LHCN-M2 (cell line): ENCODE results near the gene FYB2. TPM values are rescaled to one million over a fixed set of nuclear protein-coding genes. Genes with fewer than 3 reads are reported as not detected.

Source experiments
- DNase-seq: peaks from one replicate; pipeline ENCODE4 v3.0.0-alpha.2; 2012; ENCODE audit warnings: low read depth
- total RNA-seq: library from RNA; depleted of rRNA; stranded (reverse); fragments of >200 nt; gene quantifications from 2 replicates; pipeline ENCODE4 v1.2.3, GENCODE V29; 2014; rRNA removed

Gene FYB2
- total RNA-seq, 1 experiment from 2014 or later: not detected

DNA sequence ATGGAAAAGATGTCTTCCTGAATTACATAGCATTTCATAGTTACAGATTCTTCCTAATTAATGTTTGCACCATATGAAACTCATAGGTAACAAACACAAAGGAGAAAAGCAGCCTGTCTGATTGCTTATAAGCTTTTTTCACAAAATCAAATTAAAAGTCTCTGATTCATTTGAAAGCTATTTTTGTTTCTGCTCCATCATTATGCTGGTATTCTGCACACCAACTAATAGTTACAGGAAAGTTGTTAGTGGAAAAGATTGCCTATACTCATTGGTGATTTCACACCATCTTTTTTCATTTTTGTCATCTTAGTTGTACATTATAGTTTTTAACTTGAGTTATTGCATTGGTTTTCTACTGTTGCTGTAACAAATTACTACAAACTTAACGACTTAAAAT is 104.0 kb downstream of the FYB2 start:
- peak; percentile 10 for DNase-seq

DNA sequence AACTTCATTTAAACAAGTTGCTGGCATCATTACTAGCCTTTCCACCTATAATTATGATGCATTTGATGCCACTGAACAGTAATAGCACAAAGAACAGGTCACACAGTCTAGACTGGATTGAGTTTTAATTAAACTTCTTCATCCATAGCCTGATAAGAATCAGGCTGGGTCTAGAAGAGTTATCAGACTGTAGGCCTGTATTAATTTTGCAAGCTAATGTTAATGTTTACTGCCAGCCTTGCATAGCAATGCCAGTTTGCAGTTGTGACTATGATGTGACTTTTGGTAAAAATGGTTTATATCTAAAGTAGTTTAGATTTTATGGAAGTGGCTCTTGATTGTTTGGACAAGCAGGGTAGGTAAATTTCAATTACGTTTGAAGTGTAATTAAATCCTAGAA is 106.1 kb downstream of the FYB2 start:
- DNase-seq: no peak

DNA sequence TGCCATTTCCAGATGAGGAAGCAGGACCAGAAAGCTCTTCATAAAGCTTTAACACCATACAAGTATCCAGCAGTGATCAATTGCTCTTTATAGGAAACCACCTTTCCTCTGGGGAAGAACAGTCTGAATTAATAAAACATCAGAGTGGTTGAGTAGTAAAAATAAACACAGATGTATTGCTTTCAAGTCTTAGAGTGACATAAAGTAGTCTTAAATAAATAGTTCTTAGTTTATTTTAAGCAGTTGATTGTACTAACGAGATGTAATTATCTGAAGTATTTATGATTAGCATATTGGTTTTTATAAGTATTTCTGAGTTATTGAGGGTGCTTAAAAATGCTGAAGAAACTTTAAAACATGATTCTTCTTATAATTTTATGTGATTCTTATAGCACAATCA is 107.1 kb downstream of the FYB2 start:
- no peak for DNase-seq

GRCh38 chr1:56710646-56711045 is 108.6 kb downstream of the FYB2 start:
- peak; percentile 55 for DNase-seq

- no peak for DNase-seq
Observed at GRCh38 chr1:56709995-56710394, 109.2 kb downstream of the FYB2 start.

DNA sequence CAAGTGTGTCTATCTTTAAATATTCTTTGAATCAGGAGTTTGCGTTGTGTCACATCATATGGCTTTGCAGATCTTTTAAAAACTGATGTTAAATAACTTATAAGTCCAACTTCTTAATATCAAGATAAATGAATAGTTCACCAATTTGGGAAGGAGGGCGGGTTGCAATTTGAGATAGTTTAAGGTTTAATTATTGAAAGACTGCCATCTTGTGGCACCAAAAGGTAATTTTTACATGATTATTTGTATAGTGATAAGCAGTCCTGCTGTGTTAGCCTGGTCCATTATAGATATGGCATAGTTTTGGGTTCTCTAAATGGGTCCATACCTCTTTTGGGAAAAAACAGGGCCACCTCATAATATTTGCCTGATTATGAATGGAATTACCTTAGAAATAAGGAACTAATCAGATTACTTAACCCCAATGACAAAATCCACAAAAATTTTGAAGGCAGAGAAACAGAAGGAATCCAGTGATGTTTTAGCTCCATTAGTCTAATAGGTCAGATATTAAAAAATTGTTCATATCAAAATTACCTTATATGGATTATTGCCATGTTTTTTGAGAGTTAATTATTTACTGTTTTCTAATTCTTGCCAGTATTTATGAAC is 109.8 kb downstream of the FYB2 start:
- peak; percentile 51 for DNase-seq

GRCh38 chr1:56707379-56707778 is 111.8 kb downstream of the FYB2 start:
- DNase-seq: no peak

- no peak for DNase-seq
Observed at GRCh38 chr1:56703747-56704146, 115.5 kb downstream of the FYB2 start.

GRCh38 chr1:56696663-56697062 is 122.5 kb downstream of the FYB2 start:
- DNase-seq: no peak

DNA sequence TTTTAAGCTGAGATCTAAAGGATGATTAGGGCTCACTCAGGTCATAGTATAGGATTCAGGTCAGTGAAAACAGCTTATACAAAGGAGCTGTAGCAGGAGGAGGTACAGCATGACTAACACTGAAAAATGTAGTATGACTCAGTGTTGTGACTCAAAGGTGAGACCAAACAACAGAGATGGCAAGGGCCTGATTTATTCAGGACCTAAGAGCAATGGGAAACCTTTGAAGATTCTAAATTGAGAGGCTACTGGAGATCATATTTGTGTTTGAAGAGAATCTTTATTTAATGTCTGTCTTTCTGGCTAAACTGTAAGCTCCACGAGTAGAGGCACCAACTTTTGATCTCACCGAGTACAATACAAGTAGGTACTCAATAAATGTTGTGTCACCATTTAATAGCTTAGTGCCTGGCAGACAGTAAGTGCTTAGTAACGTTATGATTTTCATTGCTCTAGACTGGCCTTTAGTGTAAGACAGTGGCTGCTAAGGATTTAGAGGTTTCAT is 130.6 kb downstream of the FYB2 start:
- DNase-seq: peak; percentile 74

DNA sequence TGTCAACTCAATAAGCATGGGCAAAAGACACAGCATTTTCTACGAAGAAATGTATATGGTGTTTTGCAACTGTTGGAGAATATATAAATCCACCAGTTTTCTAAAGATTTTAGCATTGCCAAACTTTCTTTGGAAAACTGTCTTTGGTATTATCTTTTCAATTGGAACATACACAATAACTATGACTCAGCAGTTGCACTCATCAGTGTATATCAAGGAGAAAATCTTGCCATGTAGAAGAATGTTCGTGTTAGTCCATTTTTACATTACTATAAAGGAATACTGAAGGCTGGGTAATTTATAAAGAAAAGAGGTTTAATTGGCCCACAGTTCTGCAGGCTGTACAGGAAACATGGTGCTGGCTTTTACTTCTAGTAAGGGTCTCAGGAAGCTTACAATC is 133.0 kb downstream of the FYB2 start:
- no peak for DNase-seq

DNA sequence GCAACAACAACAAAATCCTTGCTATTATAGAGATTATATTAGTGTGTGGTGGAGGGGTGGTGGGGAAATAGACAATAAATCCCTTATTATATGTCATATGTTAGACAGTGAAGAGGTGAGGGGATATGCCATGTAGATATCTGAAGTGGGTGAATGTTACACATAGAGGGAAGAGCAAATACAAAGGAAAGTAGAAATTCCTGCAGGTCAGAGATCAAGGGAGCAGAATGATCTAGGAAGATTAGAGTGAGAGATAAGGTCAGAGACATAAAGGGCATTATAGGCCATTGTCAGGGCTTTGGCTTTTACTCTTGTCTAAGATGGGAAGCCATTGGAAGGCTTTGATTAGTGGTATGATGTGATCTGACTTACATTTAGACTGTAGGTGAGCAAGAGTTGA is 135.6 kb downstream of the FYB2 start:
- DNase-seq: no peak

GRCh38 chr1:56676571-56677035 is 142.6 kb downstream of the FYB2 start:
- peak; percentile 87 for DNase-seq

- DNase-seq: no peak
Observed at GRCh38 chr1:56675763-56676162, 143.4 kb downstream of the FYB2 start.

DNA sequence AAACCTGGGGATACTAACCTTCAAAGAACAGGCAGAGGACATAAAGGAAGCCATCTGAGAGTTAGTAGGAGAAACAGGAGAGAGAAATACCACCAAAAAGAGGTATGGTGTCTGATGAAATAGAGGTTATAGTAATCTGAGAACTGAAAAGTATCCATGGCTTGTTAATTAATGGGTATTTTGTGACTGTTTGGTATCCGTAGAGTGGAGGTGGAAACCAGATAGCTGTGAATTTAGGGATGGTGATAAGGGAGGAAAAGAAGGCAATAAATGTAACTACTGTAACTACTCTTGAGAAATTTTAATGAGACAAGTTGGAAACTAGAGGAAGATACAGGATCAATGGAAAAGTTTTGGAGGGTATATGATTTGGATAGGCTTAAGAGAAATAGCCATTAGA is 146.6 kb downstream of the FYB2 start:
- no peak for DNase-seq

DNA sequence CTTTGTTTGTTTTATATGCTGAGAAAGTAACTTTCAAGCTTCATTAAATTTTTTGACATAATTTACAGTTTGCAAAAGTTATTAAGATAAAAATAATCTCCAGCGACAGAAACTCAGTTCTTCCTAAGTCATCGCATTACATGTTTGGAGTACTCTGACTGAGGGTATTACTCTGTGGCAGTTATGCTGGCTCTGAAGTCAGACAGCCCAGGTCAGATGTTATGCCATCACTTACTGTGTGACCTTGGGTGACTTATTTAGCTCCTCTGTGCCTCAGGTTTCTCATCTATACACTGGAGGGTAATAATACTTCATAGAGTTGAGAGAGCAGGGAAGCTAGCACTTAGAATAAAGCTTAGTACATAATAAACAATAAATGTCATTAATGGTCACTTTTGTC is 147.7 kb downstream of the FYB2 start:
- DNase-seq: no peak

DNA sequence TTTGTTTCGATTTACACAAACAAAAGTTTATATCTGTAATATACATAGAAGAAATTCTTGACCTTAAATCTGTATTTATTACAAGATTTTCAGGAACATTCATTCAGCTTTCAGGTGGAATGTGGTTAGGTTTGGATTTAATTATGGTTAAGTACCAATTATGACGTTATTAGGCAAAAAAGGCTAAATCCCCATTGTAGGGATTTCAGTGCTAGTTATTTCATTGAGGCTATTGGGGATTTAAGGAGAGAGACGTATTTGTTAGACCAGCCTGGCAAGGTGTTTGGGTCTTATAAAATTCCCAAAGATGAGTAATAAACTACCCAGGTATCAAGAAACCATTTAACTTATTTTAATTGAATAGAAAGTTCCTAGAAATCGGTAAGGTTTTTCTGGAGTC is 148.1 kb downstream of the FYB2 start:
- DNase-seq: no peak

DNA sequence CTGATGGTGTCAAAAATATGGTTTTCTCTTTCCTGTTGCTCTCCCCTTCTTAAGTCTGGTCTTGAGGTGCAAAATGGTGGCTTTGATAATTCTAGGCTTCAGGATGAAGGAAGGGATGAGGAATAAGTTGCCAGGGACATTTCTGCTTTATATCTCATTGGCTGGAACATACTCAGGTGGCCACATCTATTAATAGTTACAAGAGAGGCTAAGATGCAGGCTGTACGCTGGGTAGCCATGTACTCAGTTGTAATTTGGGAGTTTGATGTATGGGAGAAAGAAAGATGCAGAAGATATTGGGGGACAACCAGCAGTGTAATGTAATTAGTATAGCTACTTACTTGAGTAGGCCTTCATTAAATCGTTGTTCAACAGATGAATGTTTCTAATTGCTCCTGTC is 148.9 kb downstream of the FYB2 start:
- DNase-seq: no peak

Other genes with a start within 250 kb of the FYB2 start
- 49.5 and 50.3 TPM in 2 replicates for gene PLPP3, start 239.8 kb downstream of the FYB2 start, total RNA-seq
- gene PRKAA2, start 174.1 kb downstream of the FYB2 start, total RNA-seq: 0.83 and 0.92 TPM in 2 replicates
- not detected in 2 replicates for gene C8A, start 35.4 kb upstream of the FYB2 start, total RNA-seq
- gene C8B, start 146.6 kb upstream of the FYB2 start, total RNA-seq: not detected in 2 replicates